OCI-LY1 (cell line): Measurements from ENCODE around the gene AKT1S1.

Experiments
- H2AFZ ChIP-seq: fragments of 200-600 bp; sonication (generic), shearing (Covaris generic); 2 replicates; pipeline ENCODE4 v1.6.0; 2014; ENCODE audit warnings: antibody characterized with exemption, mild to moderate bottlenecking, low read length
- H3F3A ChIP-seq: fragments of 200-600 bp; sonication (generic), shearing (Covaris generic); 2 replicates; pipeline ENCODE4 v1.6.0; 2014; ENCODE audit warnings: mild to moderate bottlenecking, antibody characterized with exemption, low read length, moderate library complexity; ENCODE audit not compliant: insufficient read depth
- H3K27ac ChIP-seq: fragments of 200-600 bp; sonication (generic); 2 replicates; pipeline ENCODE4 v1.5.1; 2014; ENCODE audit warnings: low read length, mixed run types, mild to moderate bottlenecking, low read depth; ENCODE audit not compliant: poor library complexity, severe bottlenecking
- H3K27me3 ChIP-seq: fragments of 200-600 bp; sonication (generic); 2 replicates; pipeline ENCODE4 v1.6.0; 2014; ENCODE audit warnings: antibody characterized with exemption, mild to moderate bottlenecking, low read length, moderate library complexity; ENCODE audit not compliant: insufficient read depth
- H3K36me3 ChIP-seq: fragments of 200-600 bp; sonication (generic); 2 replicates; pipeline ENCODE4 v1.6.1; 2014; ENCODE audit warnings: mild to moderate bottlenecking, antibody characterized with exemption, low read length, moderate library complexity, mixed read lengths; ENCODE audit not compliant: insufficient read depth
- H3K4me1 ChIP-seq: fragments of 200-600 bp; sonication (generic); 2 replicates; pipeline ENCODE4 v1.5.1; 2014; ENCODE audit warnings: mild to moderate bottlenecking, low read length, moderate library complexity; ENCODE audit not compliant: insufficient read depth, severe bottlenecking
- H3K4me2 ChIP-seq: fragments of 200-600 bp; sonication (generic), shearing (Covaris generic); 2 replicates; pipeline ENCODE4 v1.6.1; 2014; ENCODE audit warnings: low read length
- H3K4me3 ChIP-seq: fragments of 200-600 bp; sonication (generic); 2 replicates; pipeline ENCODE4 v1.5.1; 2014; ENCODE audit warnings: low read length, low read depth, mild to moderate bottlenecking, mixed read lengths; ENCODE audit not compliant: poor library complexity, severe bottlenecking
- H3K79me2 ChIP-seq: fragments of 200-600 bp; shearing (Covaris generic); 2 replicates; pipeline ENCODE4 v1.6.1; 2016; ENCODE audit warnings: mixed run types, low read length, mixed read lengths; ENCODE audit not compliant: insufficient read depth
- H3K9ac ChIP-seq: fragments of 200-600 bp; sonication (generic), shearing (Covaris generic); 2 replicates; pipeline ENCODE4 v1.6.1; 2014; ENCODE audit warnings: mild to moderate bottlenecking, low read length, mixed read lengths
- H3K9me2 ChIP-seq: fragments of 200-600 bp; sonication (generic), shearing (Covaris generic); 2 replicates; pipeline ENCODE4 v1.6.1; 2014; ENCODE audit warnings: low read depth, mild to moderate bottlenecking, low read length, mixed read lengths
- H3K9me3 ChIP-seq: fragments of 200-600 bp; shearing (Covaris generic); 2 replicates; pipeline ENCODE4 v1.6.1; 2014; ENCODE audit warnings: low read length, mixed read lengths
- H4K20me1 ChIP-seq: fragments of 200-600 bp; sonication (generic), shearing (Covaris generic); 2 replicates; pipeline ENCODE4 v1.6.0; 2016; ENCODE audit warnings: mild to moderate bottlenecking, low read length; ENCODE audit not compliant: insufficient read depth
- EZH2 ChIP-seq: fragments of 200-600 bp; sonication (generic), shearing (Covaris generic); IDR thresholded peaks from 2 replicates; pipeline ENCODE4 v1.8.0; 2017; ENCODE audit warnings: borderline replicate concordance, mixed run types, mild to moderate bottlenecking, antibody characterized with exemption, low read length, moderate library complexity, mixed read lengths
- TF ChIP-seq, protein P1 (sequence below): fragments of 200-600 bp; sonication (generic), shearing (Covaris generic); IDR thresholded peaks from 2 replicates; pipeline ENCODE4 v1.5.1; 2017; ENCODE audit warnings: mild to moderate bottlenecking, antibody characterized with exemption, low read length, moderate library complexity, mixed read lengths

Gene AKT1S1

DNA sequence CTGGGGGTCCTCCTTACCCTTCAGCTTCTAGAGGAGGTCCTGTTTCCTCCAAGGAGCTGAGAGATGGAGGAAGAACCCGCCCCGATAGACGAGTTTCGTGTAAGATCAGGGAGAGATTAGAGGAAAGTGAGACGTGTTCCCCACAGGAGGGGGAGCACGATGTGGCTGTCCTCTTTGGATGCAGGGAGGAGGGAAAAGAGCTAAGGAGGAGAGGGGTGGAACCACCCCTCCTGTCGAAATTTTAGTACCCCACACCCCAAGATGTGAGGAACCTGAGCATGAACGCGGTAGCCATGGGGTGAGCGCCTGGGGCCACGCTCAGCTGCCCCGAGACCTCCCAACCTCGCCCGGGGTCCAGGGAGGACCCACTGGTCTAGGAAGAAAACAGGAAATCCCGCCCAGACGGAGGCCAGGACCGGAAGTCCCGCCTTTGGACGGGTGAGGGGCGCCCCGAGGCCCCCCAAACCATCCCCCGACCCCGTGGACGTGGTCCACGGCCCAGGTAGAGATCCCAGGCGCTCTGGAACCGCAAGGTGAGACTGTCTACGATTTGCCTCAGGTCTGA lies 1.2 kb downstream of the AKT1S1 start:
- Histone ChIP-seq H3K9me2 (no peaks in the 10 kb centered on the region), H3K27ac (peak overlapping the region; percentile 93), H3K79me2 (peaks cover 8% of the 10 kb centered on the region), H3K9ac (peak overlapping the region; percentile 98), H2AFZ (no peak overlapping the region), H3K4me3 (peak overlapping the region; percentile 93), H3K9me3 (no peaks in the 10 kb centered on the region), H3K27me3 (no peaks in the 10 kb centered on the region), H4K20me1 (no peaks in the 10 kb centered on the region), H3F3A (no peaks in the 10 kb centered on the region), H3K4me2 (peak overlapping the region; percentile 96), H3K4me1 (peaks cover 30% of the 10 kb centered on the region), H3K36me3 (peaks cover 24% of the 10 kb centered on the region)
- TF ChIP-seq, protein P1, sequence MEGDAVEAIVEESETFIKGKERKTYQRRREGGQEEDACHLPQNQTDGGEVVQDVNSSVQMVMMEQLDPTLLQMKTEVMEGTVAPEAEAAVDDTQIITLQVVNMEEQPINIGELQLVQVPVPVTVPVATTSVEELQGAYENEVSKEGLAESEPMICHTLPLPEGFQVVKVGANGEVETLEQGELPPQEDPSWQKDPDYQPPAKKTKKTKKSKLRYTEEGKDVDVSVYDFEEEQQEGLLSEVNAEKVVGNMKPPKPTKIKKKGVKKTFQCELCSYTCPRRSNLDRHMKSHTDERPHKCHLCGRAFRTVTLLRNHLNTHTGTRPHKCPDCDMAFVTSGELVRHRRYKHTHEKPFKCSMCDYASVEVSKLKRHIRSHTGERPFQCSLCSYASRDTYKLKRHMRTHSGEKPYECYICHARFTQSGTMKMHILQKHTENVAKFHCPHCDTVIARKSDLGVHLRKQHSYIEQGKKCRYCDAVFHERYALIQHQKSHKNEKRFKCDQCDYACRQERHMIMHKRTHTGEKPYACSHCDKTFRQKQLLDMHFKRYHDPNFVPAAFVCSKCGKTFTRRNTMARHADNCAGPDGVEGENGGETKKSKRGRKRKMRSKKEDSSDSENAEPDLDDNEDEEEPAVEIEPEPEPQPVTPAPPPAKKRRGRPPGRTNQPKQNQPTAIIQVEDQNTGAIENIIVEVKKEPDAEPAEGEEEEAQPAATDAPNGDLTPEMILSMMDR = no peak
- no peak for TF ChIP-seq EZH2

DNA sequence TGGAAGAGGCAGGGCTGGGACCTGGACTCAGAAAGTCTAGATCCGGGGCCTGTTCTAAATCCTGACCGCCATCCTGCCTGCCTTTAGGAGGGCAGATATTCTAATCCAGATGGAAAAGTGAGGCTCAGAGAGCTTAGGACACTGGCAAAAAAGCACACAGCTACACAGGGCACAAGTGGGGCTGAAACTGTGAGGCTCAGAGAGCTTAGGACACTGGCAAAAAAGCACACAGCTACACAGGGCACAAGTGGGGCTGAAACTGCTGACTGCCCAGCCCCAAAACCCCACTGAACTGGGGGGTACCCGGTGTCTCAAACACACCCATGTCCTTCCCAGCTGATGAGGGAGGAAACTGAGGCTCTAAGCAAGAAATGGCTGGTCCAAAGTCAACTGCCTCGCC lies 2.0 kb downstream of the AKT1S1 start:
- TF ChIP-seq, protein P1 = no peak
- TF ChIP-seq EZH2 = no peak
- H3F3A ChIP-seq = no peaks in the 10 kb centered on the region
- no peaks in the 10 kb centered on the region for H4K20me1 ChIP-seq
- H3K27me3 ChIP-seq = no peaks in the 10 kb centered on the region
- peak overlapping the region; percentile 93 for H3K4me3 ChIP-seq
- peak overlapping the region; percentile 96 for H3K4me2 ChIP-seq
- H3K36me3 ChIP-seq = peaks cover 20% of the 10 kb centered on the region
- H2AFZ ChIP-seq = no peak overlapping the region
- H3K27ac ChIP-seq = peak overlapping the region; percentile 93
- peaks cover 8% of the 10 kb centered on the region for H3K79me2 ChIP-seq
- H3K9me2 ChIP-seq = no peaks in the 10 kb centered on the region
- no peaks in the 10 kb centered on the region for H3K9me3 ChIP-seq
- H3K4me1 ChIP-seq = peaks cover 35% of the 10 kb centered on the region
- H3K9ac ChIP-seq = peak overlapping the region; percentile 98

DNA sequence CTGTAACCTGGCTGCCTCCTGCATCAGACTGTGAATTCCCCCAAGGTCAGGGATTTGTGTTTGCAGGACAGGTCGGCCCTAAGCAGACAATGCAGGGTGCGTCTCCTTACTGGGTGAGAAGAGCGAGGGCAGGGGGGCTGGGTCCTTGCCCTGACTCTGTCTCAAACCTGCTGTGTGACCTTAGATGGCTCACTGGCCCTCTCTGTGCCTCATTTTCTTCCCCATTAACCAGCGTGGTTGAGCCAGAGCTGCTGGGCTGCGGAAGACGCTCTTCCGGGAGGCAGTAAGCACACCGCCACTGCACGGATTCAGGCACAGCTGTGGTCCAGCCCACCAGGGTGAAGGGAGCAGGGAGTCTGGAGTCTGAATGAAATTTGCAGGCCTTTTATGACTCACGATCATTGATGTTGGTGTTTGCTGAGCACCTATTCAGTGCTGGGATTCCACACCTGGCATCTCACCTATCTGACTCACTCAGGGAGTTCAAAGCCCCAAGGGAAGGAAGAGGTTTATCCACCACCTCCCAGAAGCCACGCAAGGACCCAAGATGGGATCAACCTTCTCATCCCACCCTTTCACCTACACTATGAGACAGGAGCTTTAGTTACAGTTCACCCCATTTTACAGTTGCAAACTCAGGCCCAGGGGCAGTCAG lies 2.5 kb downstream of the AKT1S1 start:
- Histone ChIP-seq H3K27me3 (no peaks in the 10 kb centered on the region), H3K9me2 (no peaks in the 10 kb centered on the region), H3K27ac (peak overlapping the region; percentile 93), H2AFZ (no peak overlapping the region), H3K9ac (peak overlapping the region; percentile 98; the same call in 1 of the 2 replicates), H3K9me3 (no peaks in the 10 kb centered on the region), H3K4me2 (peak overlapping the region; percentile 96), H3K4me3 (peak overlapping the region; percentile 93), H3K36me3 (peaks cover 16% of the 10 kb centered on the region), H3K4me1 (peaks cover 40% of the 10 kb centered on the region), H4K20me1 (no peaks in the 10 kb centered on the region), H3K79me2 (peaks cover 8% of the 10 kb centered on the region), H3F3A (no peaks in the 10 kb centered on the region)
- TF ChIP-seq, protein P1 = no peak
- TF ChIP-seq EZH2 = no peak
